Kidney (tissue), 14 donors: Measurements from ENCODE around the gene DYNC1I1. TPM values are rescaled to one million over a fixed set of nuclear protein-coding genes. Genes with fewer than 3 reads are reported as not detected.

Experiments
- DNase-seq, 5 donors: peaks; one replicate each; pipeline ENCODE4 v3.0.0-alpha.2; 2013 to 2020
- FAIRE-seq: peaks from 2 replicates; lab custom pipeline; 2012; peaks lifted over from hg19 to GRCh38; lab: Jason Lieb, UNC
- H3K27ac ChIP-seq, 2 donors: one replicate each; pipeline ENCODE4 v1.7.0; 2013; ENCODE audit warnings: low read depth in 2 of 2, low read length in 2 of 2, inconsistent platforms in 1 of 2
- H3K27me3 ChIP-seq: one replicate; pipeline ENCODE4 v1.7.1; 2013; ENCODE audit warnings: low read length, inconsistent platforms; ENCODE audit not compliant: control insufficient read depth, insufficient read depth
- H3K36me3 ChIP-seq, 3 donors: one replicate each; pipeline versions ENCODE4 v1.7.0 to v1.7.1; 2013; ENCODE audit warnings: low read length in 3 of 3, control low read depth in 1 of 3, inconsistent platforms in 1 of 3; ENCODE audit not compliant: insufficient read depth in 3 of 3, control insufficient read depth in 2 of 3
- H3K4me1 ChIP-seq, 3 donors: one replicate each; pipeline versions ENCODE4 v1.7.0 to v1.7.1; 2013; ENCODE audit warnings: low read length in 3 of 3, inconsistent platforms in 1 of 3, low read depth in 1 of 3; ENCODE audit not compliant: control insufficient read depth in 2 of 3, insufficient read depth in 2 of 3
- H3K4me3 ChIP-seq, 3 donors: one replicate each; pipeline versions ENCODE4 v1.7.0 to v1.8.1; 2013; ENCODE audit warnings: low read length in 3 of 3, control low read depth in 1 of 3, inconsistent platforms in 1 of 3
- H3K9ac ChIP-seq, 3 donors: one replicate each; pipeline versions ENCODE4 v1.7.0 to v1.7.1; 2013; ENCODE audit warnings: low read length in 3 of 3, control low read depth in 1 of 3, inconsistent platforms in 1 of 3
- H3K9me3 ChIP-seq, 3 donors: one replicate each; pipeline versions ENCODE4 v1.7.0 to v1.7.1; 2013; ENCODE audit warnings: low read length in 3 of 3, control low read depth in 1 of 3, inconsistent platforms in 1 of 3; ENCODE audit not compliant: control insufficient read depth in 2 of 3, insufficient read depth in 1 of 3
- CTCF ChIP-seq: IDR thresholded peaks from 3 replicates; pipeline ENCODE4 v1.5.1; 2012; ENCODE audit warnings: mild to moderate bottlenecking, moderate library complexity, borderline replicate concordance; ENCODE audit not compliant: insufficient read depth; ENCODE audit errors: extremely low read depth
- intact Hi-C: fragments of 100-400 bp; cut with DNase I; formaldehyde crosslinking; loops from one replicate; pipeline ENCODE4 v1.11.1; 2022
- polyA plus RNA-seq: library from polyadenylated mRNA; stranded (reverse); fragments of 350-450 nt; fragmentation: Illumina TruSeq; extraction: RNeasy Lipid Tissue Mini Kit (QIAGEN cat#74804); gene quantifications from one replicate; pipeline ENCODE4 v1.2.3, GENCODE V29; 2014; ENCODE audit warnings: low read depth, low replicate concordance; ENCODE audit not compliant: insufficient read depth
- total RNA-seq: library from RNA; stranded (reverse); fragmentation: NEBNext Ultra II Directional; extraction: Animal tissue kit (Norgen Biotek cat#: 25700); gene quantifications from one replicate; pipeline ENCODE4 v1.2.1, GENCODE V29; 2021
- donor health status: control.
- donor health status: control.
- donor health status: control.
- donor health status: control.
- donor health status: control.
- donor health status: DM: yes; HTN: yes; CAD: no.
- donor health status: Normal renal cell carcinoma (clear cell type).

The DYNC1I1 gene
- total and polyA plus RNA-seq, 2 donors from 2014 or later = 2.3 to 2.6 TPM

DNA sequence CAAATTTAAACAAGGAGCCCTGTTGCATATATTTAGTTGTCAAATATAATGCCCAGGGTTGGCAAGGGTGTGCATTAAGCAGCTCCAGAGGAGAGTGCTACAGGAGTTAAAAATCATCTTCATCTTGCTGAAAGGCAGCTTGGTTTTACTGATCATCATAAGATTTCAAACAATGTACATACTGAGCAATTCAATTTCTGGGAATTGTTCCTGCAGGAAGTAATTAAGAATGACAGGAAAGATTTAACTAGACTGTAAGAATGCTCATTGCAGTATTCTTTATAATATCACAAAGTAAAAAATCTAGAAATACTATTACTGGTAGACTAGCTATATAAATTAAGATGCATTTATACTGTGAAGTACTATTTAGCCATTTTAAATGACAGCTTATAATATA lies 153.6 kb downstream of the DYNC1I1 start:
- H3K4me1 ChIP-seq = no peaks in the 10 kb centered on the region
- intact Hi-C loops = no loop called here
- no peak for TF ChIP-seq CTCF
- no peak overlapping the region for H3K4me3 ChIP-seq
- FAIRE-seq = no peak
- no peaks in the 10 kb centered on the region for H3K27me3 ChIP-seq
- no peaks in the 10 kb centered on the region for H3K9me3 ChIP-seq
- no peak for DNase-seq
- H3K27ac ChIP-seq = no peak overlapping the region
- no peak overlapping the region for H3K9ac ChIP-seq
- H3K36me3 ChIP-seq = no peaks in the 10 kb centered on the region

DNA sequence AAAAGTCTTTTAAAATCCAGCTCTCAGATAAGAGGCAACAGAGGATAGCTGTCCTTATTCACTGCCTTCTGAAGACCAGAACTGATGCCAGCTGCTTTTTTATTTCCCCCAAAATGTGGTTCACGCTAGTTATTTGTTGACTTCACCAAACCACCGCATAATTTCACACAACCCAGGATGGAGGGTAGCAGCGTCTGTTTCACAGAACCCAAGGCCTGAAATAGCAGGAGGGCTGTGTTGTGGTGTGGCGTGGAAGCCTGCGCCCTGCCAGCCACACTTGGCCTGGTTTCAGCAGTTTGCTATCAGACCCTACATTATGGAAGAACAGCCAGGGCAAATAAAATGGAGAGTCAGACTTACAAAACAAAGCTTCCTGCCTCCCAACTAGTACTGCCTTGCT lies 155.4 kb downstream of the DYNC1I1 start:
- intact Hi-C loops = no loop called here
- Histone ChIP-seq H3K9ac (no peak overlapping the region), H3K36me3 (no peaks in the 10 kb centered on the region), H3K27me3 (no peaks in the 10 kb centered on the region), H3K4me3 (no peak overlapping the region), H3K27ac (no peak overlapping the region), H3K9me3 (no peaks in the 10 kb centered on the region), H3K4me1 (no peaks in the 10 kb centered on the region)
- TF ChIP-seq CTCF = no peak
- DNase-seq = no peak
- FAIRE-seq = no peak

DNA sequence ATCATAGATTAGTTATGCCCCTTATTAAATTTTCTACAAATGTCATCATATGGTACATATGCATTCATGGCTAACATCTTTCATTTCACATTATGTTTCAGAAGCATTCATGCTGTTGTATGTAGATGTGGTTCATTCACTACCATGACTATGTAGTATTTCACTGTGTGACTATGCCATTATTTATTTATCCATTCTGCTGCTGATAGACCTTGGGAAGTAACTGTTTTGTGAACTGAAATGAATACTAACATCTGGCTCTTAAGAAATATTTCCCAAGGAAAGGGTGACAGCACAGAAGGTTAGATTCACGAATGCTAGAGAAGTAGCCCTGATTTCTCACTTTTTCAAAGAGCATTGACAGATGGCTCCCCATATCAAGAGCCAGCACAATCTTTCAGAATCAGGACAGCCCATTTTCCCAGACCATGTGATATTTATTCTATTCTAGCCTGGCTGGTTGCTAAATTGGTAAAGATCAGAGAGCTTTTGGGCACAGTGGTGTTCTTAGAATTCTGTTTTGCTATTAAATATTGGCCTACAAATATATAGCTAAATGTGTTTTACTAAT lies 157.4 kb downstream of the DYNC1I1 start:
- no peak for FAIRE-seq

More for the DNA sequence above, 157.4 kb downstream of the DYNC1I1 start:
- Histone ChIP-seq H3K27me3 (no peaks in the 10 kb centered on the region), H3K4me1 (no peaks in the 10 kb centered on the region), H3K4me3 (no peak overlapping the region), H3K27ac (no peak overlapping the region), H3K36me3 (no peaks in the 10 kb centered on the region), H3K9ac (no peak overlapping the region), H3K9me3 (no peaks in the 10 kb centered on the region)
- no peak for DNase-seq
- no peak for TF ChIP-seq CTCF
- intact Hi-C loops = no loop called here
